GM23338 (cell line): ENCODE results near the gene CDK3. TPM values are rescaled to one million over a fixed set of nuclear protein-coding genes. Genes with fewer than 3 reads are reported as not detected.

Source experiments
- ATAC-seq: fragments of 200-7000 bp; cut with Tn5 transposase; 3 replicates; pipeline ENCODE4 v1.9.1; 2020
- DNase-seq: peaks from one replicate; pipeline ENCODE4 v3.0.0-alpha.2; 2015; ENCODE audit warnings: low spot score
- H2AFZ ChIP-seq: fragments of 200-600 bp; sonication (generic); 2 replicates; pipeline ENCODE4 v1.8.0; 2016; ENCODE audit warnings: antibody characterized with exemption, mild to moderate bottlenecking, moderate library complexity
- H3F3A ChIP-seq: fragments of 200-600 bp; sonication (generic); replicated peaks from 2 replicates; pipeline ENCODE4 v1.8.0; 2017; ENCODE audit warnings: antibody characterized with exemption, mixed run types, low read depth
- H3K27ac ChIP-seq: fragments of 200-600 bp; sonication (generic); 2 replicates; pipeline ENCODE4 v1.6.1; 2016; ENCODE audit warnings: low read depth
- H3K27me3 ChIP-seq: fragments of 200-600 bp; sonication (generic); 2 replicates; pipeline ENCODE4 v1.8.0; 2016; ENCODE audit warnings: mild to moderate bottlenecking, mixed run types, moderate library complexity; ENCODE audit not compliant: insufficient read depth
- H3K36me3 ChIP-seq: fragments of 200-600 bp; sonication (generic); 2 replicates; pipeline ENCODE4 v1.8.0; 2016; ENCODE audit warnings: mild to moderate bottlenecking; ENCODE audit not compliant: insufficient read depth
- H3K4me1 ChIP-seq: fragments of 200-600 bp; sonication (generic); 2 replicates; pipeline ENCODE4 v1.8.0; 2016; ENCODE audit warnings: mild to moderate bottlenecking, moderate library complexity; ENCODE audit not compliant: insufficient read depth
- H3K4me2 ChIP-seq: fragments of 200-600 bp; sonication (generic); 2 replicates; pipeline ENCODE4 v1.7.1; 2017; ENCODE audit warnings: mixed run types
- H3K4me3 ChIP-seq: fragments of 200-600 bp; sonication (generic); 2 replicates; pipeline ENCODE4 v1.6.1; 2016; ENCODE audit warnings: mixed run types
- H3K79me2 ChIP-seq: fragments of 200-600 bp; sonication (generic); replicated peaks from 2 replicates; pipeline ENCODE4 v1.8.0; 2017; ENCODE audit warnings: mild to moderate bottlenecking; ENCODE audit not compliant: insufficient read depth
- H3K9me2 ChIP-seq: fragments of 200-600 bp; sonication (generic); 2 replicates; pipeline ENCODE4 v1.8.0; 2017; ENCODE audit not compliant: insufficient read depth
- H4K20me1 ChIP-seq: fragments of 200-600 bp; sonication (generic); replicated peaks from 2 replicates; pipeline ENCODE4 v1.8.0; 2017; ENCODE audit warnings: mild to moderate bottlenecking; ENCODE audit not compliant: insufficient read depth
- H3K27ac Mint-ChIP-seq: 2 replicates; pipeline ENCODE4 v1.8.0; 2020; ENCODE audit warnings: inconsistent platforms, mild to moderate bottlenecking, moderate library complexity, mixed read lengths
- H3K27me3 Mint-ChIP-seq: 3 replicates; pipeline ENCODE4 v1.8.0; 2022; ENCODE audit warnings: low read depth, mild to moderate bottlenecking, moderate library complexity, mixed read lengths, inconsistent platforms; ENCODE audit not compliant: insufficient read depth, poor library complexity
- H3K36me3 Mint-ChIP-seq: 3 replicates; pipeline ENCODE4 v1.8.0; 2021; ENCODE audit warnings: low read depth, mild to moderate bottlenecking, inconsistent platforms, moderate library complexity, mixed read lengths
- H3K4me1 Mint-ChIP-seq: 3 replicates; pipeline ENCODE4 v1.8.0; 2020; ENCODE audit warnings: mild to moderate bottlenecking, inconsistent platforms, mixed read lengths
- H3K4me3 Mint-ChIP-seq: 3 replicates; pipeline ENCODE4 v1.8.0; 2021; ENCODE audit warnings: moderate library complexity, mild to moderate bottlenecking, inconsistent platforms, mixed read lengths
- H3K9me3 Mint-ChIP-seq: 3 replicates; pipeline ENCODE4 v1.8.0; 2020; ENCODE audit warnings: moderate library complexity, mild to moderate bottlenecking, inconsistent platforms, mixed read lengths
- CREB1 ChIP-seq: fragments of 250-450 bp; sonication (Bioruptor Pico); IDR thresholded peaks from 2 replicates; pipeline ENCODE4 v1.5.0; 2020; ENCODE audit warnings: low read depth, mild to moderate bottlenecking, moderate library complexity
- CTCF ChIP-seq, 2 experiments: fragments of 200-600 bp in 1 of 2; sonication (generic) in 1 of 2; conservative IDR thresholded peaks; 2 replicates each; pipeline versions ENCODE4 v1.5.1 to v1.6.1; 2016 to 2017; ENCODE audit warnings: antibody characterized with exemption in 2 of 2, low read depth in 2 of 2, mild to moderate bottlenecking in 2 of 2, moderate library complexity in 1 of 2
- EZH2 ChIP-seq: fragments of 200-600 bp; sonication (generic); IDR thresholded peaks from one replicate; pipeline ENCODE4 v1.8.0; 2017; ENCODE audit warnings: antibody characterized with exemption, mild to moderate bottlenecking, low read depth; ENCODE audit not compliant: unreplicated experiment
- EZH2phosphoT487 ChIP-seq: fragments of 200-600 bp; sonication (generic); IDR thresholded peaks from one replicate; pipeline ENCODE4 v1.8.1; 2018; ENCODE audit warnings: antibody characterized with exemption; ENCODE audit not compliant: unreplicated experiment
- NANOG ChIP-seq: IDR thresholded peaks from 2 replicates; pipeline ENCODE4 v1.6.1; 2016; ENCODE audit warnings: antibody characterized with exemption, borderline replicate concordance
- POLR2AphosphoS5 ChIP-seq: IDR thresholded peaks from 2 replicates; pipeline ENCODE4 v1.6.1; 2016; ENCODE audit warnings: antibody characterized with exemption, low read depth
- REST ChIP-seq: IDR thresholded peaks from one replicate; pipeline ENCODE4 v1.6.1; 2018; ENCODE audit warnings: antibody characterized with exemption; ENCODE audit not compliant: unreplicated experiment
- STAT1 ChIP-seq: IDR thresholded peaks from one replicate; pipeline ENCODE4 v1.6.1; 2016; ENCODE audit warnings: antibody characterized with exemption; ENCODE audit not compliant: unreplicated experiment
- ZNF114 ChIP-seq: fragments of 250-450 bp; sonication (Bioruptor Pico); IDR thresholded peaks from 2 replicates; pipeline ENCODE4 v1.5.0; 2020; ENCODE audit warnings: mild to moderate bottlenecking, moderate library complexity
- polyA plus RNA-seq: library from polyadenylated mRNA; unstranded; fragments of >200 nt; fragmentation: Nextera tagmentation; extraction: Ambion mirVana; gene quantifications from 2 replicates; pipeline ENCODE4 v1.2.1, GENCODE V29; 2016
- total RNA-seq: library from RNA; depleted of rRNA; stranded (reverse); fragments of >200 nt; shearing (Covaris generic); gene quantifications from 2 replicates; pipeline ENCODE4 v1.2.3, GENCODE V29; 2014

Gene CDK3
- total and polyA plus RNA-seq, 2 experiments from 2014 or later: 7.9 to 10.2 TPM

GRCh38 chr17:76002100-76002499, 1.4 kb downstream of the CDK3 start (continued):
- TF ChIP-seq REST (no peak), STAT1 (no peak), ZNF114 (CRISPR knock-in tag) (no peak), EZH2 (no peak), POLR2AphosphoS5 (no peak), CTCF (conservative IDR thresholded peaks at IDR 0.05; ENCODE audit: low read depth in 2 of 2) (no peak), NANOG (no peak)

- no peak overlapping the region for H3K4me2 ChIP-seq
- no peak overlapping the region for H2AFZ ChIP-seq
- H3K36me3 ChIP-seq: no peaks in the 10 kb centered on the region
- no peak for ATAC-seq
- no peaks in the 10 kb centered on the region for H3K27me3 ChIP-seq
- Mint-ChIP-seq H3K36me3 (peaks cover 3% of the 10 kb centered on the region; the same call in 2 of the 3 replicates), H3K9me3 (no peaks in the 10 kb centered on the region; the same call in 2 of the 3 replicates), H3K4me3 (no peak overlapping the region), H3K27me3 (peaks cover 9% of the 10 kb centered on the region), H3K4me1 (peaks cover 5% of the 10 kb centered on the region; the same call in 2 of the 3 replicates), H3K27ac (no peak overlapping the region)
- H3K79me2 ChIP-seq: no peaks in the 10 kb centered on the region
- no peak for DNase-seq
- no peaks in the 10 kb centered on the region for H3K4me1 ChIP-seq
- no peaks in the 10 kb centered on the region for H4K20me1 ChIP-seq
- no peak overlapping the region for H3K4me3 ChIP-seq
- H3F3A ChIP-seq: 0 out of 2 replicates have a peak, but pooled peaks cover 3% of the 10 kb centered on the region
- H3K9me2 ChIP-seq: no peaks in the 10 kb centered on the region
- H3K27ac ChIP-seq: no peak overlapping the region
- TF ChIP-seq EZH2phosphoT487: no peak
- TF ChIP-seq CREB1: no peak
- TF ChIP-seq EZH2: no peak
- TF ChIP-seq POLR2AphosphoS5: no peak
- TF ChIP-seq REST: no peak
- TF ChIP-seq ZNF114 (CRISPR knock-in tag): no peak
- TF ChIP-seq NANOG: no peak
Observed at GRCh38 chr17:76003915-76004314, 3.3 kb downstream of the CDK3 start.
